HG03520 (cell line): ENCODE results near the gene RNF8.
"Not testable (repeated sequence)": the region's sequence is repeated elsewhere in the genome, so short reads cannot be mapped to it uniquely, and the experiment has no call there.

Source experiments
- ATAC-seq: cut with Tn5 transposase; IDR thresholded peaks from one replicate; pipeline ENCODE4 v1.9.1; 2021; ENCODE audit warnings: mild to moderate bottlenecking, moderate library complexity; ENCODE audit not compliant: unreplicated experiment

RNF8 gene

GRCh38 chr6:37393381-37393929, 39.7 kb downstream of the RNF8 start:
- ATAC-seq, result no peak

DNA sequence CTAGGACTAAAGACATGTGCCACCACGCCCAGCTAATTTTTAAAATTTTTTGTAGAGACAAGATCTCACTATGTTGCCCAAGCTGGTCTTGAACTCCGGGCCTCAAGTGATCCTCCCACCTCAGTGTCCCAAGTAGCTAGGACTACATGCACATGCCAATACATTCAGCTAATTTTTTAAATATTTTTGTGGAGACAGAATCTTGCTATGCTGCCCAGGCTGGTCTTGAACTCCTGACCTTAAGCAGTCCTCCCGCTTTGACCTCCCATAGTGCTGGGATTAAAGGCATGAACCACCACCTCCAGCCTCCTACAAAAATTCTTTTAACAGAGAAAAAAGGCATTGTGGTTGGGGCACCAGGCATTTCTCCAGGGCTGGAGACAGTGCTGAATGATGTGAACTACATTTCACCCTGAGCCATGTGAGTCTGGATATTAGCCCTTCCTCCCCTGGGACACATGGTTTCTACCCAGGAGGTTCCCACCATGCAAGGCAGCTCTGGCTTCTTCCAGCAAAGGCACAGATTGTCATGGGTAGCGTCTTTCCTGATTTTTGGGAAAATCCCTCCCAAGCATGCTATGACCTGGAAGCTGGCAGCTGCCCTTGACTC, 42.9 kb downstream of the RNF8 start:
- no peak for ATAC-seq

- ATAC-seq, result no peak
Observed at GRCh38 chr6:37399131-37399530, 45.3 kb downstream of the RNF8 start.

DNA sequence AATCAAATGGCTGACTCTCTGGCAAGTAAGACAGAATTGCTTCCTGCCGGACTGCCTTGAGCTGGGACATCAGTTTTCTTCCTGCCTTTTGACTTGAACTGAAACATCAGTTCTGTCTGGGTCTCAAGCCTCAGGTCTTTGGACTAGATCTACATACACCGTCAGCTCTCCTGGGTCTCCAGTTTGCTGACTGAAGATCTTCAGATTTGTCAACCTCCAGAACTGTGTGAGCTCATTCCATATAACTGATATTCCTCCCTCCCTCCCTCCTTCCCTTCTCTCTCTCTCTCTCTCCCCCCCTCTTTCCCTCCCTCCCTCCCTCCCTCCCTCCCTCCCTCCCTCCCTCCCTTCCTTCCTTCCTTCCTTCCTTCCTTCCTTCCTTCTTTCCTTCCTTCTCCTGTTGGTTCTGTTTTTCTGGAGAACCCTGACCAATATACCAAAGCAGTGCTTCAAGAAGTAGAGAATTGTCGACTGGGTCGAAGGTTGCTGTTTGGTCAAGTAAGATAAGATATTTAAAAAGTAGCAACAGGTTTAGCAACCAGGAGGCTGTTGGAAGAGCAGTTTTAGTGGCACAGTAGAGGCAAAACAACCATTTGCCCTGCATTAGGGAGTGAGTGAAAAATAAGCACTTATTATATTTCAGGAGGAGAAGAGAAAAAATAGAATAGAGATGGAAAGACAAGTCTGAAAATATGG, 46.2 kb downstream of the RNF8 start:
- no peak for ATAC-seq

DNA sequence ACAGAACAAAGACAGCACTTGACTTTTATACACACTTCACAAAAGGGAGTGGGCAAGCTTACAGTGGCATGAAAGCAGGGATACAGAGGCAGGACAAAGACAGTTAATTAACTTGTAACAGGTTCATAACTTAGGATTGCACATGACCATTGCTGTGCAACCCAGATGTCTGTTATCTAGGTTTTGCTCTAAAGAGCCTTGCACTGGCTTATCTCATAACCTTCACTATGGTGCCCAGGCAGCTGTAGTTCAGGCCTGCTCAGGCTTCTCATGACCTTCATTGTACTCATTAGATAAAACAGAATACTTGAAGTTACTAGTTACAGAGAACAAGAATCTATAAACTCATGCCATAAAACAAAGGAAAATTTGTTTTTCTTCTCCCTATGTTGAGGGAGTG, 47.9 kb downstream of the RNF8 start:
- ATAC-seq, result not testable (repeated sequence)

- ATAC-seq, result no peak
Observed at GRCh38 chr6:37406726-37407341, 53.1 kb downstream of the RNF8 start.

DNA sequence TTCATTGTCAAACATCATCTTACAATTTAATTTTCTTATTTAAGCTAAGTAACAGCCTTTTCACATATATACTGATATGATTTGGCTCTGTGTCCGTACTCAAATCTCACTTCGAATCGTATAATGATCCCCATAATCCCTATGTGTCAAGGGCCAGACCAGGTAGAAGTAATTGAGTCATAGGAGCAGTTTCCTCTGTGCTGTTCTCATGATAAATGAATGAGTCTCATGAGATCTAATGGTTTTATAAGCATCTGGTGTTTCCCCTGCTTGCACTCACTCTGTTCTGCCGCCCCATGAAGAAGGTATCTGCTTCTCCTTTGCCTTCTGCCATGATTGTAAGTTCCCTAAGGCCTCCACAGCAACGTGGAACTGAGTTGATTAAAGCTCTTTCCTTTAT, 54.2 kb downstream of the RNF8 start:
- ATAC-seq, result no peak

DNA sequence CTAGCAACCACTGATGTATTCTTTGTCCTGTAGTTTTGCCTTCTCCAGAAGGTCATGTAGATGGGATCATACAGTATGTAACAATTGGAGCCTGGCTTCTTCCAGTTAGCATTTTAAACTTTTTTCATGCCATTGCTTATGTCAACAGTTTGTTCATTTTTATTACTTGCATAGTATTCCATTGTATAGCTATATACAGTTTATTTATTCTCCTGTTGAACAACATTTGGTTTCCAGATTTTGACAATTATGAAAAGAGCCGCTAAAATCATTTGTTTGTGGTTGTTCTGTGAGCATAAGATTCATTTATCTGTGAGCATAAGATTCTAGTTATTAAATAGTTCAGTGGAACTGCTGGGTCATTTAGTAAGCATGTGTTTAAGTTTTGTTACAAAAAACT, 55.7 kb downstream of the RNF8 start:
- no peak for ATAC-seq

GRCh38 chr6:37417393-37417792, 63.6 kb downstream of the RNF8 start:
- ATAC-seq, result no peak

- ATAC-seq, result no peak
Observed at GRCh38 chr6:37418722-37419121, 64.9 kb downstream of the RNF8 start.

DNA sequence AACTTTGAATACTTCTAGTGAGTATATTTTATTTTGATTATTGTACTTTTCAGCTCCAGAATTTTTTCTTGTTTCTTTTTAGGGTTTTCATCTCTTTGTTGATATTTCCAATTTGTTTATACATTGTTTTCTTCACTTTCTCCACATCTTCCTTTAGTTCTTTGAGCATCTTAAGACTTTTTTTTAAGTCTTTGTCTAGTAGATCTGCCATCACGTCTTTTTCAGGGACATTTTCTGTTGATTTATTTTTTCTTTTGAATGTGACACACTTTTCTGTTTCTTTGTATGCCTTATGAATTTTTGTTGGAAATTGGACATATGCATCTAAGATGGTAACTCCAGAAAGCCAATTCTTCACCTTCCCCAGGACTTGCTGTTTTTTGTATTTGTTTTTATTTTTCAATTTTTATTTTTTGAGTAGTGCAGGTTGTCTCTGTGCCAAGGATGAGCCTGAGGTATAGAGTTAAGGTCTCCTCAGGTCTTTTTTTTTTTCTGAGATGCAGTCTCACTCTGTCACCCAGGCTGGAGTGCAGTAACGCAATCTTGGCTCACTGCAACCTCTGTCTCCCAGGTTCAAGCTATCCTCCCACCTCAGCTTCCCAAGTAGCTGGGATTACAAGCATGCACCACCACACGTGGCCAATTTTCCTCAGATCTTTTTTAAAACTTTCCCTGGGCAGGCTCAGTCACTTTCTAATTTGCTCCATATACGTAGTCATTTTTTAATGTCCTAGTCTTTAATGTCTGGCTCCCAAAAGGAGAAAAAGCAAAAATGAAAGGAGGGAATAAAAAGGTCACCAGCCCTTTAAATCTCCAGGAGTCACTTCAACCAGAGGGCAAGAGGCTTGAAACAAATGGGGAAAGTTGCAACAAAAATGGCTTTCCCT, 72.5 kb downstream of the RNF8 start:
- no peak for ATAC-seq

- no peak for ATAC-seq
Observed at GRCh38 chr6:37426945-37427510, 73.2 kb downstream of the RNF8 start.

- no peak for ATAC-seq
Observed at GRCh38 chr6:37429352-37429750, 75.6 kb downstream of the RNF8 start.

- no peak for ATAC-seq
Observed at GRCh38 chr6:37432590-37432915, 78.8 kb downstream of the RNF8 start.

- ATAC-seq, result peak; percentile 79
Observed at GRCh38 chr6:37432916-37433656, 79.3 kb downstream of the RNF8 start, which contains the start of gene CMTR1. Gene CMTR1, plus strand, starts transcription at chr6:37433221. Its CDS starts 2,409 bp downstream, at chr6:37435630.

GRCh38 chr6:37433657-37434271, 80.0 kb downstream of the RNF8 start:
- ATAC-seq, result peak; percentile 21

- ATAC-seq, result no peak
Observed at GRCh38 chr6:37435373-37435772, 81.6 kb downstream of the RNF8 start.

DNA sequence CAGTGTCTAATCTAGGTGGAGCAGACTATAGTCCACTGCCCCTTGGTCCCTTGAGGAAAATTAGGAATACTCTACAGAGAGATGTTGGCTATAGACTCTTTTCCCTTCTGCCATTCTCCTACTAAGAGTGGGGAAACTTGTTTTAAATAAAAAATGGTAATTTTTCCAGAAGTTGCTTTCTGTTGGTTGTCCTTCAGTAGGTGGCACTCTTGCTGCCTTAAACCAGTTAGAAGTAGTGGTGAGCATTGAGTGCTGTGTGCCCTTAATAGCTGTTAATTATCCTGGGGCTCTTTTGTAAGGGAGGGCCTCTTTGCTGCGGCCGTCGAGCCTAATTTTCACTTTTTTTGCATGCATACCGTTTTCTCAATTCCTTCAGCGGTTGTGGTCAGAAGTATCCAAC, 82.0 kb downstream of the RNF8 start:
- ATAC-seq, result no peak

- ATAC-seq, result no peak
Observed at GRCh38 chr6:37438930-37439329, 85.1 kb downstream of the RNF8 start.

DNA sequence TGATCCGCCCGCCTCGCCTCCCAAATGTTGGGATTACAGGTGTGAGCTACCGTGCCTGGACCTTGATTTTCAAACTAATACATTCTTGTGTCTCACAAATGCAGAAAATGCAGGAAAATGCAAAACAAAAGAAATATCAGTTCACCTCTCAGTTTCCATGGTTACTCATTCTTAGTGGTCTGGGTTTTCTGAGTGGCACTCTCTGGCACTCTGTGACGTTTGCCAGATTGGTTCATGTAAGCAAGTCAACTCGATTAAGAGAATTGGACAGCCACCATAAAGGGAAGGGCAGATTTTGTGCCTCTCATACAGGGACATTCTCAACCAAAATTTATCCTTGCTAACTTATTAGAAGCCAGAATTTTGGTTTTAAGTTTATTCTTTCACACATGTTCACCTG, 87.9 kb downstream of the RNF8 start:
- ATAC-seq, result no peak
